OCI-M1 (cell line): ENCODE results near the gene BAIAP2.

Experiments used
- DNase-seq: peaks from one replicate; lab custom pipeline; 2025; lab: John Stamatoyannopoulos, UW

The BAIAP2 gene

GRCh38 chr17:81159611-81160265 lies 124.8 kb downstream of the BAIAP2 start:
- no peak for DNase-seq

GRCh38 chr17:81160306-81160705 lies 125.4 kb downstream of the BAIAP2 start:
- no peak for DNase-seq

- DNase-seq = no peak
Measured at GRCh38 chr17:81160747-81161453, 125.9 kb downstream of the BAIAP2 start.

GRCh38 chr17:81161536-81161935 lies 126.6 kb downstream of the BAIAP2 start:
- no peak for DNase-seq

- DNase-seq = no peak
Measured at GRCh38 chr17:81161972-81162371, 127.0 kb downstream of the BAIAP2 start.

- no peak for DNase-seq
Measured at GRCh38 chr17:81162491-81162890, 127.5 kb downstream of the BAIAP2 start.

GRCh38 chr17:81163051-81163695 lies 128.2 kb downstream of the BAIAP2 start:
- no peak for DNase-seq

- DNase-seq = no peak
Measured at GRCh38 chr17:81163703-81164370, 128.9 kb downstream of the BAIAP2 start.

- DNase-seq = no peak
Measured at GRCh38 chr17:81164371-81165245, 129.7 kb downstream of the BAIAP2 start.

- no peak for DNase-seq
Measured at GRCh38 chr17:81165246-81166032, 130.5 kb downstream of the BAIAP2 start, which contains the start of gene PVALEF. Gene PVALEF, plus strand, starts transcription at chr17:81165507. Its CDS starts 15,720 bp downstream, at chr17:81181227.

- no peak for DNase-seq
Measured at GRCh38 chr17:81166033-81166492, 131.1 kb downstream of the BAIAP2 start, which contains the start of gene AATK. Gene AATK, minus strand, starts transcription at chr17:81166221. Its CDS starts 229 bp downstream, at chr17:81165992.
